ENCODE results near the gene SPATA33. TPM values are rescaled to one million over a fixed set of nuclear protein-coding genes. Genes with fewer than 3 reads are reported as not detected.

The SPATA33 gene
- total RNA-seq, 1 experiment from 2014 or later, result 12.0 TPM

GRCh38 chr16:89701425-89702406, 44.1 kb downstream of the SPATA33 start, which contains the start of gene SPATA2L (continued):
- TF ChIP-seq ZNF512 (CRISPR knock-in tag; IDR thresholded peaks at IDR 0.05; ENCODE audit: borderline replicate concordance), result no peak
- TF ChIP-seq ARID4B (CRISPR knock-in tag; IDR thresholded peaks at IDR 0.05; ENCODE audit: borderline replicate concordance), result peak; percentile 22; the same call in 1 of the 2 replicates
- TF ChIP-seq TP53 (CRISPR knock-in tag; IDR thresholded peaks at IDR 0.05), result no peak
- no peak for TF ChIP-seq NFE2L1 (CRISPR knock-in tag; IDR thresholded peaks at IDR 0.05)
- TF ChIP-seq USF1 (CRISPR knock-in tag; IDR thresholded peaks at IDR 0.05), result no peak
- TF ChIP-seq CTCF (IDR thresholded peaks at IDR 0.05), result no peak
- TF ChIP-seq KAT7 (CRISPR knock-in tag; IDR thresholded peaks at IDR 0.05; ENCODE audit: borderline replicate concordance), result no peak; the same call in 1 of the 2 replicates
- TF ChIP-seq GRHL2 (CRISPR knock-in tag; IDR thresholded peaks at IDR 0.05; ENCODE audit: insufficient replicate concordance, severe bottlenecking), result no peak
- no peak for TF ChIP-seq ZNF263 (CRISPR knock-in tag; IDR thresholded peaks at IDR 0.05; ENCODE audit: low read depth)
- TF ChIP-seq RELA (CRISPR knock-in tag; IDR thresholded peaks at IDR 0.05; ENCODE audit: borderline replicate concordance), result no peak
- TF ChIP-seq MAX (CRISPR knock-in tag; IDR thresholded peaks at IDR 0.05), result peak; percentile 79
- no peak for TF ChIP-seq NR3C1 (CRISPR knock-in tag; conservative IDR thresholded peaks at IDR 0.05; ENCODE audit: low read depth)
- TF ChIP-seq FOXP1 (CRISPR knock-in tag; IDR thresholded peaks at IDR 0.05; ENCODE audit: borderline replicate concordance), result no peak
- TF ChIP-seq IRF1 (CRISPR knock-in tag; IDR thresholded peaks at IDR 0.05), result no peak
- no peak for TF ChIP-seq ATF1 (CRISPR knock-in tag; IDR thresholded peaks at IDR 0.05)
- TF ChIP-seq PRDM15 (CRISPR knock-in tag; IDR thresholded peaks at IDR 0.05), result no peak
- TF ChIP-seq ETV6 (CRISPR knock-in tag; IDR thresholded peaks at IDR 0.05), result peak; percentile 45; the same call in 1 of the 2 replicates
- no peak for TF ChIP-seq OVOL2 (CRISPR knock-in tag; IDR thresholded peaks at IDR 0.05; ENCODE audit: borderline replicate concordance)
- no peak for TF ChIP-seq AFF4 (CRISPR knock-in tag; IDR thresholded peaks at IDR 0.05; ENCODE audit: borderline replicate concordance)
- no peak for TF ChIP-seq ZNF423 (CRISPR knock-in tag; IDR thresholded peaks at IDR 0.05)

All from WTC11 (cell line).